Immature natural killer cell (primary cell): ENCODE data around the gene POLG. TPM values are rescaled to one million over a fixed set of nuclear protein-coding genes. Genes with fewer than 3 reads are reported as not detected.

ENCODE experiments used
- DNase-seq, 3 donors: peaks; one replicate each; pipeline ENCODE4 v3.0.0; 2022; ENCODE audit warnings: mixed read lengths in 1 of 3
- H3K27ac Mint-ChIP-seq, 6 donors: one replicate each; pipeline ENCODE4 v1.8.0; 2020; ENCODE audit warnings: mixed read lengths in 6 of 6, mild to moderate bottlenecking in 5 of 6, inconsistent platforms in 4 of 6, moderate library complexity in 3 of 6
- H3K27me3 Mint-ChIP-seq, 3 donors: one replicate each; pipeline ENCODE4 v1.8.0; 2020 to 2021; ENCODE audit warnings: low read depth in 3 of 3, mild to moderate bottlenecking in 3 of 3, mixed read lengths in 3 of 3, moderate library complexity in 3 of 3, inconsistent platforms in 1 of 3
- H3K36me3 Mint-ChIP-seq, 3 donors: one replicate each; pipeline ENCODE4 v1.8.0; 2020; ENCODE audit warnings: mixed read lengths in 3 of 3, inconsistent platforms in 2 of 3, mild to moderate bottlenecking in 2 of 3
- H3K4me1 Mint-ChIP-seq, 2 donors: one replicate each; pipeline ENCODE4 v1.8.0; 2020; ENCODE audit warnings: inconsistent platforms in 2 of 2, mild to moderate bottlenecking in 2 of 2, mixed read lengths in 2 of 2, moderate library complexity in 1 of 2
- H3K4me3 Mint-ChIP-seq, 5 donors: one replicate each; pipeline ENCODE4 v1.8.0; 2020; ENCODE audit warnings: mild to moderate bottlenecking in 5 of 5, mixed read lengths in 5 of 5, inconsistent platforms in 3 of 5, moderate library complexity in 3 of 5
- H3K9me3 Mint-ChIP-seq, 6 donors: one replicate each; pipeline ENCODE4 v1.8.0; 2020; ENCODE audit warnings: mild to moderate bottlenecking in 6 of 6, mixed read lengths in 6 of 6, inconsistent platforms in 4 of 6, moderate library complexity in 3 of 6
- polyA plus RNA-seq, 3 donors: library from polyadenylated mRNA; unstranded; fragments of 300-500 nt; fragmentation: Illumina TruSeq; gene quantifications; one replicate each; pipeline ENCODE4 v1.2.3, GENCODE V29; 2021

POLG gene
- polyA plus RNA-seq, 3 donors from 2014 or later = 24.3 to 79.1 (median 28.6) TPM

DNA sequence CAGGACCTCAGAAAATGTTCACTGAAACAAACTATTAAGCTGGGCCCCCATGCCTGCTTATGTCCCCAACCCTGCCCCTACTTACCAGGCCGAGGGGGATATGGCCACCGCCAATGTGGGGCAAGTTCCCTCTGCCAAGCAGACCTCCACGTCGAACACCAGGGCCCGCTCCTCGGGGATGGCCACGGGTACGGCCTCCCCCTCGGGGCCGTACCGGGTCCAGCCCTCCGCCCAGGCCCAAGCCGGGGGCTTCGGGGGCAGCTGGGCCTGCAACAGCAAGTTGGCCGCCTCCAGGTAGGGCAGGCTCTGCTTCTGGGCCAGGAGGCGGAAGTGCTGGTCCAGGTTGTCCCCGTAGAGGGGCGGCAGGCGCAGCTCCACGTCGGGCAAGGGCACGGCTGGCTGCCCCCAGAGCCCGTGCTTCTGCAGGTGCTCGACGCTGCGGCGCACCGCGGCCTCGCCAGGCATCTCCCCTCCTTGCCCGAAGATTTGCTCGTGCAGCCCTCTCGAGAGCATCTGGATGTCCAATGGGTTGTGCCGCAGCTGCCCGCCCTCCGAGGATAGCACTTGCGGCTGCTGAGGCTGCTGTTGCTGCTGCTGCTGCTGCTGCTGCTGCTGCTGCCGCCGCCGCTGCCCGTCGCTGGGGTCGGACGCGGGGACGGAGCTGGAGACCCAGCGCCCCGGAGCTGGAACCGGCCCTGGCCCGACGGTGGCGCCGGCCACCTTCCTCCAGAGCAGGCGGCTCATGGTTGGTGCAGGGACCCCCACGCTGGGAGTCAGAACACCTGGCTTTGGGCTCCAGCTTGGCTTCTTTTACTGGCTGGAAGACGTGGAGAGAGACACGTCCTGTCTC is 1.4 kb downstream of the POLG start:
- peak overlapping the region; percentile 77 to 84 (median 82) for H3K4me3 Mint-ChIP-seq
- peak overlapping the region in 5 of 6 donors; percentile 62 to 84 (median 80) for H3K27ac Mint-ChIP-seq
- peaks cover 27 to 37% (median 31%) of the 10 kb centered on the region in 3 donors for H3K36me3 Mint-ChIP-seq
- peaks cover 0 to 6% (median 3%) of the 10 kb centered on the region in 6 donors for H3K9me3 Mint-ChIP-seq
- DNase-seq = no peak
- H3K4me1 Mint-ChIP-seq = peaks cover 68 to 84% of the 10 kb centered on the region in 2 donors
- H3K27me3 Mint-ChIP-seq = peaks cover 13 to 18% (median 17%) of the 10 kb centered on the region in 3 donors

DNA sequence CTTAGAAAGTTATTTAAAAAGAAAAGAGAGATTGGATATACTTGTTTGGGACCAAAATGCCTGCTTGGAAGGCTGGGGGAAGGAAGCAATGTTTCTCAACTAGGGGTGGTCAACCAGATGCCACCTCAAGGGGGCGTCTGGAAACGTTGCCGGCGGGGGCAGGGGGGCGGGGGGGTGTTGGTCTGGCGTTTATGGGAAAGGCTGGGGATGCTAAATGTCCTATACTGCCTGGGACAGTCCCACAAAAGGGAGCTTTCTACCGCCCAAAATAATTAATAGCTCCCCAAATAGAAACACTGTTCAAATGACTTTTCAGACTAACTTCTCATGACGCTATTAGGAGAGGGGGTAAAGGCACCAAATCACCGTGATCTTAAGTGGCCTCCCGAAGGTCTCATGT is 2.2 kb downstream of the POLG start:
- Mint-ChIP-seq H3K36me3 (peaks cover 27 to 43% (median 38%) of the 10 kb centered on the region in 3 donors), H3K4me1 (peaks cover 74 to 87% of the 10 kb centered on the region in 2 donors)
- no peak for DNase-seq

DNA sequence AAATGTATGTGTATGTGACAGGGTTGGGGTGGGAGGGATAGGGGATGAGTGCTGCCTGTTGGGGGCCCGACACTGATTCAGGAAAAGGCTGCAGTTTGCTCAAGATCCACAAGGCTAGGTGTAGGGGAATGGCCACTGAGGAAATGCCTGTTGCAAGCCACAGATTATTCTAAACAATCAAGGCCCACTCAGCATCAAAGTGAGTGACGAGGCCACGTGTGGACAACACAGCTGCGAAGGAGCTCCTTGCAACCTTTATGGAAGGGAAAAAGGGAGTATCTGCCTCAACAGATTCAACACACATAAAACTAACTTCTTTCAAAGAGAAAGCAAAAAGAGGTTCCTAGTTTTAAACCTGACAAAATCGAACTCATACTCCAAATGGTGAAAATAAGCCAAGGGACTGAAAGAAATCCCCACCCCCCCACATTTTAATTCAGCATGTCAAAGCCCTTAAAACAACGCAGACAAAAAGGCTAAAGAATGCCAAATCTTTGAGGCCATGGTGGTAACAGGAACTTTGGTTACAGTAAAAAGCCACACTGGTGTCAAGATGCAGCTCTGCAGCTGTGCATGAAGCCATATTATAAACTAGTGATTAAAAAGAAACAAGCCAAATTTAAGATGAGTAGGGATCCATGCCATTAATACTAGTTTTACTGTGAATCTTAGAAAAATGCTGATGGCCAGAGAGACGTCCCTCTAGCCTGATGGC is 3.6 kb downstream of the POLG start:
- Mint-ChIP-seq H3K27me3 (peaks cover 15 to 17% (median 17%) of the 10 kb centered on the region in 3 donors), H3K27ac (peak overlapping the region; percentile 82 to 94 (median 90)), H3K4me3 (peak overlapping the region; percentile 64 to 84 (median 76)), H3K9me3 (peaks cover 0 to 6% (median 3%) of the 10 kb centered on the region in 6 donors), H3K36me3 (peaks cover 31 to 53% (median 41%) of the 10 kb centered on the region in 3 donors), H3K4me1 (peaks cover 77% of the 10 kb centered on the region in 2 donors)
- no peak for DNase-seq

More for the DNA sequence above, 2.2 kb downstream of the POLG start:
- peak overlapping the region; percentile 75 to 87 (median 80) for H3K27ac Mint-ChIP-seq
- peaks cover 13 to 18% (median 17%) of the 10 kb centered on the region in 3 donors for H3K27me3 Mint-ChIP-seq
- peak overlapping the region; percentile 64 to 84 (median 76) for H3K4me3 Mint-ChIP-seq
- H3K9me3 Mint-ChIP-seq = peaks cover 0 to 6% (median 3%) of the 10 kb centered on the region in 6 donors

DNA sequence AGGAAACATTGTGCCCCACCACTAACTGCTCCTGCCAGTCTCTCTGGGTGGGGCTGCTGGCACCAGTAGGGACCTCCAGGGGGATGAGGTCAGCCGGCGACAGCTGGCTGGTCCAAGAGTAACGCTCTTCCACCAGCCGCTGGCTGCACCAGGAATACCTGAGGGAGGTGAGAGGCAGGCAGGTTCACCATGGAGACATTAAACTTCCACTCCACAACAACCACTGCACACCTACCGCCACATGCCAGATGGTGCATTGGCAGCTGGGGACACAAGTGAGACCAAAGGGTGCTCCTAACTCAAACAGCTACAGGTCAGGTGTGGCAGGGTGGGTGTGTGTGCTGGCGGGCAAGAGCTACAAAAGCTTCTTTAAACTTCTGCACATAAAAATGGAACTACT is 4.5 kb downstream of the POLG start:
- H3K9me3 Mint-ChIP-seq = peaks cover 0 to 6% (median 3%) of the 10 kb centered on the region in 6 donors
- peak overlapping the region; percentile 65 to 94 (median 90) for H3K27ac Mint-ChIP-seq
- peaks cover 68% of the 10 kb centered on the region in 2 donors for H3K4me1 Mint-ChIP-seq
- DNase-seq = no peak
- peaks cover 31 to 55% (median 42%) of the 10 kb centered on the region in 3 donors for H3K36me3 Mint-ChIP-seq
- peak overlapping the region; percentile 64 to 84 (median 76) for H3K4me3 Mint-ChIP-seq
- H3K27me3 Mint-ChIP-seq = peaks cover 8 to 11% (median 10%) of the 10 kb centered on the region in 3 donors

DNA sequence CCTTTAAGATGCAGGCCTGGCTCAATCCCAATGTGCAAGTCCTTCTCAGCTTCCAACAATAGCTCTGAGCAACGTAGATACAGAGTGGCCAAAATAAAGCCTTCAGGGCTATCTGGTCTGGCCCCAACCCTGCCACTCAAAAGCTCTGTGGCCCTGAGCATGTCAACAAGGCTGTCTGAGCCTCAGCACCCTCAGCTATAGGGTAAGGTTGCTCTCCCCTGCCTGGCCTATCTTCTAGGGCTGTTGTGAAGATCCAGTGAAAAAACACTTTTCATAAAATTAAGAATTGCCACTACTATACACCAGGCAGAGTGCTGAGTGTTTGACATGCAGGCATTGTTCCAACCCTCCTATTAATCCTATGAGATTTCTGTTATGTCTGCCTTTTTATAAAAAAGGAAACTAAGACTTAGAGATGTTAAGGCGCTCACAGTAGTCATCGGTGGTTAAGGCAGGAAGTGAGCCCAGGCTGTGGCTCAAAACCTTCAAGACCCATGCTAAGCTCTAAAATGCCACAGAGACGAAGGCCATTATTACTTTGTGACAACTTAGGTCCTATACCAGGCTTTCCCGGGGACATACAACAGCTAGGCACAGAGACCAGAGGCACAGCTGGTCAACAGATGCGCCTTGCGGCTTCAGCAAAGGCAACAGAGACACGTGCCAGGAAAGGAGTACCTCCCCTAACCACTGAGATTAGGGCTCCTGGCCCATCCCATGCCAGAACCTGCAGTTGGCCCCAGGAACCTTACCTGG is 5.1 kb downstream of the POLG start:
- DNase-seq = peak; percentile 60 to 66 (median 65)
- Mint-ChIP-seq H3K9me3 (no peaks in the 10 kb centered on the region), H3K4me1 (peaks cover 63 to 70% of the 10 kb centered on the region in 2 donors)

DNA sequence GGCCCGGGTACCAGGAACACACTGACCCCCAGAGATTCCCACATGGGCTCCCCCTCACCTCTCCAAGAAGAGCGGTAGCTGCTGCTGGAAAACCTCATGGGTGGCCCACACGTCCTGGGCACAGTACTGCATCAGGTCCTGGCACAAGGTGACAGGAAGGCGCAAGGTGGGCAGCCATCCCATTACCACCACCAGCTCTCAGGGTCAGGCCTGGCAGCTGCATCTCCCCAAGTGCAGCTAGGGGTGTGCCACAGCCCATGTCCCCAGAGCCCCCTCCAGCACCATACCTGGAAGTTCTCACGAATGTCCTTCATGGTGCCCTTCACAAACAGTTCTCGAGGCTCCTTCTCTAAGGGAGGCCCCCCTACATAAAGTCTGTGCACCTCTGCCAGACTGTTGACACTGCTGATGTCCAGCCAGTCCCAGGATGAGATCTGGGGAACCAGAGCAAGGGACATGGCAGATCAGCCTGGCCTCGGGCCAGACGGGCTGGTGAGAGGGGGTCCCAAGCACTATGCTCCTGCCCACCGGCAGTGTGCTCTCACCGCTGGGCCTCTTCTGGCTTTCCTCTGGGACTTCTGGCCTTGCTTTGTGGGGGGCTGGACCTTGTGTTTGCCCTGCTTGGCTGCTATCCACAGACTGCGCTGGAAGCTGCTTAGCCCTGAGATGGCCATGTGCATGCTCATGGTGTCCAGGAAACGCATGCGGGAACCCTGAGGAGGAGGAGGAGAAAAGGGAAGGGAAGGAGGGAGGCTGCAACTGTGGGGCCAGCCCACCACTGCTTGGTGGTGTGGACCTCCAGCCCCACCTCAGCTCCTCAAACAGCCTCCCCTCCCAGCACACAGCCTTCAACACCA is 6.0 kb downstream of the POLG start:
- H3K27ac Mint-ChIP-seq = peak overlapping the region; percentile 65 to 94 (median 90)
- DNase-seq = no peak
- peaks cover 38 to 67% (median 48%) of the 10 kb centered on the region in 3 donors for H3K36me3 Mint-ChIP-seq
- H3K9me3 Mint-ChIP-seq = no peaks in the 10 kb centered on the region
- H3K4me1 Mint-ChIP-seq = peaks cover 60 to 67% of the 10 kb centered on the region in 2 donors
- H3K4me3 Mint-ChIP-seq = peak overlapping the region; percentile 64 to 84 (median 76)
- peaks cover 7 to 8% (median 7%) of the 10 kb centered on the region in 3 donors for H3K27me3 Mint-ChIP-seq

More for the DNA sequence above, 5.1 kb downstream of the POLG start:
- H3K27ac Mint-ChIP-seq = peak overlapping the region; percentile 65 to 94 (median 90)
- H3K4me3 Mint-ChIP-seq = peak overlapping the region; percentile 64 to 84 (median 76)
- H3K27me3 Mint-ChIP-seq = peaks cover 7 to 8% (median 7%) of the 10 kb centered on the region in 3 donors
- H3K36me3 Mint-ChIP-seq = peaks cover 36 to 61% (median 44%) of the 10 kb centered on the region in 3 donors

DNA sequence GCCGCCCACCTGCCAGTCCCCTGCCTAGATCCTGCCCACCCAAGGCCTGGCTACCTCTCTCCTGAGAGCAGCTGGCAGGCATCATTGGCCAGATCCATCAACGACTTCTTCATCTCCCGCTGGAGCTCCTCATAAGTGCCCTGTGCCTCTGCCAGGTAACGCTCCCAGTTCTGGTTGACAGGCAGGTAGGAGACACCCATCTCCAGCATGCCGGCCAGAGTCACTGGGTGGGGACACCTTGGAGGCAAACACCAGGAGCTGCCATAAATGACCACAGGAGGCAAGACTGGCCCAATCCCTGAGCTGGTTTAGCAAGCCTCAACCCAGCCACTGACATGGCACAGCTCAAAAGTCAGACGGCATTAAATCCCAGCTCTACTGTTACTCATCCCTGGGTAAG is 7.5 kb downstream of the POLG start:
- Mint-ChIP-seq H3K36me3 (peaks cover 30 to 71% (median 47%) of the 10 kb centered on the region in 3 donors), H3K9me3 (no peaks in the 10 kb centered on the region), H3K4me1 (peaks cover 56 to 57% of the 10 kb centered on the region in 2 donors), H3K27ac (peak overlapping the region in 4 of 6 donors; percentile 20 to 64 (median 52)), H3K27me3 (peaks cover 7 to 10% (median 9%) of the 10 kb centered on the region in 3 donors), H3K4me3 (no peak overlapping the region)
- no peak for DNase-seq

DNA sequence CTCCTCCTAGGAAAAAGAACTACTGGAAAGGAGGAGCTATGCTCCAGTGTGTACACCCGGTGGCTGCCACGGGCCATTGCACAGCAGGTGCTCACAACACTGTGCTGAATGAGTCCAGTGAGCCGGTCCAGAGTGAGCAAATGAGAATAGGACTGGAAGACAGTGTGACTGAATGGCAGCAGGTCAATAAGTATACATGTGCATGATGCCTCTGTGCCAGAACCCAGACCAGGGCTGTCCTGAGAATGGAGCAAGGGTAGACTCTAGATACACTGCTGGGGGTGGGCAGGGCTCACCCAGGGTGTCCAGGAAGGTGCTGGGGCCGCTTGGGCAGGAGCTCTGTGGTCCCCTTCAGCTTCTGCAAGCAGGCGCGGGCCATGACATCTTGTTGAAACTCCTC is 8.3 kb downstream of the POLG start:
- no peak for DNase-seq
- Mint-ChIP-seq H3K27ac (peak overlapping the region in 1 of 6 donors; percentile 65), H3K4me1 (peaks cover 48 to 49% of the 10 kb centered on the region in 2 donors), H3K9me3 (no peaks in the 10 kb centered on the region), H3K4me3 (no peak overlapping the region), H3K36me3 (peaks cover 23 to 71% (median 46%) of the 10 kb centered on the region in 3 donors), H3K27me3 (peaks cover 7 to 10% (median 9%) of the 10 kb centered on the region in 3 donors)

DNA sequence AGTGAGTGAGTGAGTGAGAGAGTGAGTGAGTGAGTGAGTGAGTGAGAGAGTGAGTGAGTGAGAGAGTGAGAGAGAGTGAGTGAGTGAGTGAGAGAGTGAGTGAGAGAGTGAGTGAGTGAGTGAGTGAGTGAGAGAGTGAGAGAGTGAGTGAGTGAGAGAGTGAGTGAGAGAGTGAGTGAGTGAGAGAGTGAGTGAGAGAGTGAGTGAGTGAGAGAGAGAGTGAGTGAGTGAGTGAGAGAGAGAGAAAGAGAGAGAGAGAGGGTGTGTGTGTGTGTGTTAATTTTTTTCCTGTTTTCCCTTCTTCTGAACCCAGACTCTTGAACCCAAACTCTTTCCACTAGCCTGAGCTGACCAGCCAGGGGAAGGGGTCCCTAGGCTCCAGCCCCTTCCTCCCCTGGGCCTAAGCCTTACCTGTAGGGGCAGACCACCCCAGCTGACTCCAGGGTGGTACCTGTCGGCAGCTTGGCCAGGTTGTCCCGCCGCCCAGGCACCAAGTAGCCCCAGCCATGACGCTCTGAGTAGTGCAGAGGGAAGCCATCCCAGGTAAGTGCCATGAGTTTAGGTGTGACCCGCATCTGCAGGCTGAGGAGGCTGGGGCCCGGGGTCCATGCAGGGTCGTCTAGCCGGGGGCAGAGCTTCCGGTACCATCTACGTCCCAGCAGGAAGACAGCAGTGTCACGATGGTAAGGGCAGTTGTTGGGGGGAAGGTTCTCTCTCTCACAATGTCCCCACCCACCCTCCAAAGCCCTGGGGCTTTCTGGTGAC is 9.4 kb downstream of the POLG start:
- Mint-ChIP-seq H3K36me3 (peaks cover 16 to 68% (median 48%) of the 10 kb centered on the region in 3 donors), H3K4me3 (peak overlapping the region in 2 of 5 donors; percentile 2 to 45), H3K4me1 (peaks cover 38 to 42% of the 10 kb centered on the region in 2 donors), H3K27ac (peak overlapping the region in 5 of 6 donors; percentile 30 to 90 (median 68)), H3K9me3 (no peaks in the 10 kb centered on the region), H3K27me3 (peaks cover 9 to 12% (median 10%) of the 10 kb centered on the region in 3 donors)
- DNase-seq = no peak

DNA sequence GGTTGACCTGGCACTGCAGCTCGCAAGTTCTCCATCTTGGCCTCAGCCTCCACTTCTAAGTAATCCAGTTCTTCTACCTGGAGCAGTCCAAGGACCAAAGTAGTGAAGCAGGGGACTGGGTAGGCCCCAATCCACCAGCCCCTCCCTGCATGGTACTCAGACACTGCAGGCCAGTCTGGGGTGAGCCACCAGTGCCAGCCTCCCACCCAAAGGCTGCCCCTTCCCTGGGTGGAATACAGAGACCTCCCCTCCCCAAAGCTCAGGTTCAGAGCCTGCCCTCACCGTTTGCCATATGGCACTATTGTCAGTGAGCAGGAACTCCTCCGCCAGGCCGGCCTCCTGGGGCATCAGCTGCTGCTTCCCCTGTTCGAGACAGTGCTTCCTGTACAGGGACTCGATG is 10.8 kb downstream of the POLG start:
- Mint-ChIP-seq H3K4me1 (peaks cover 24 to 39% of the 10 kb centered on the region in 2 donors), H3K36me3 (peaks cover 14 to 68% (median 44%) of the 10 kb centered on the region in 3 donors), H3K27ac (peak overlapping the region in 2 of 6 donors; percentile 19 to 40), H3K27me3 (peaks cover 7 to 14% (median 12%) of the 10 kb centered on the region in 3 donors), H3K4me3 (no peak overlapping the region), H3K9me3 (no peaks in the 10 kb centered on the region)
- DNase-seq = no peak

DNA sequence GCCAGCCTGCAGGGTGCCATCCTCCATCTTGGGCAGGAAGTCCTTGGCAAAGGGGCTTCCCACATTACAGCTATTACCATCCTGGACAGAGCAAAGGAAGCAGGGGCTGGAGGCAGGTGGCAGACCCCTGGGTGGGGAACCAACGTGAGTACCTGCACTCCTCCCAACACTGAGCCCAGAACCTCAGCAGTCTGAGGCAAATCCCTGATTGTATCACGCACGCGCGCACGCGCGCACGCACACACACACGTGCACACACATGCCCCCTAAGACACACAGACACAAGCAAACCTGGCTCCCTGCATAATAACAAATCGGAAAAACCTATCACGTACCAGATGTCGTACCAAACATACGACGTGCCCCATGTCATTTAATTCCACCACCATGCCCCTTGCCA is 11.8 kb downstream of the POLG start:
- Mint-ChIP-seq H3K9me3 (no peaks in the 10 kb centered on the region), H3K36me3 (peaks cover 15 to 65% (median 42%) of the 10 kb centered on the region in 3 donors), H3K27me3 (peaks cover 7 to 14% (median 12%) of the 10 kb centered on the region in 3 donors), H3K4me3 (no peak overlapping the region), H3K27ac (peak overlapping the region in 4 of 6 donors; percentile 1 to 79 (median 36)), H3K4me1 (peaks cover 16 to 31% of the 10 kb centered on the region in 2 donors)
- no peak for DNase-seq
